Pancreas (tissue), 10 donors: Measurements from ENCODE around the gene LMO3. TPM values are rescaled to one million over a fixed set of nuclear protein-coding genes. Genes with fewer than 3 reads are reported as not detected.
A peak's percentile ranks its signal among the peaks of the same experiment; 100 is the strongest.

Experiments used
- ATAC-seq, 4 donors: fragments of 200-7000 bp; cut with Tn5 transposase; one replicate each; pipeline versions ENCODE4 v1.8.0 to v1.9.1; 2020; ENCODE audit warnings: mild to moderate bottlenecking in 4 of 4, moderate library complexity in 4 of 4
- DNase-seq, 6 donors: peaks; one replicate each; pipeline ENCODE4 v3.0.0-alpha.2; 2020
- FAIRE-seq: peaks from 2 replicates; lab custom pipeline; 2012; peaks lifted over from hg19 to GRCh38; lab: Jason Lieb, UNC
- H3K27ac ChIP-seq, 4 donors: fragments of 200-600 bp; sonication (generic); 1 replicate in 3 of 4; 2 replicates in 1 of 4; pipeline versions ENCODE4 v1.5.0 to v1.8.0; 2020
- H3K27me3 ChIP-seq, 4 donors: fragments of 200-600 bp; one replicate each; pipeline ENCODE4 v1.8.0; 2021
- H3K36me3 ChIP-seq, 3 donors: fragments of 200-600 bp; sonication (generic) in 1 of 3; one replicate each; pipeline versions ENCODE4 v1.5.0 to v1.8.0; 2020 to 2021
- H3K4me1 ChIP-seq, 3 donors: fragments of 200-600 bp; one replicate each; pipeline ENCODE4 v1.8.0; 2021
- H3K4me3 ChIP-seq, 4 donors: fragments of 200-600 bp; sonication (generic) in 2 of 4; one replicate each; pipeline versions ENCODE4 v1.5.0 to v1.8.0; 2020 to 2021
- H3K9me3 ChIP-seq, 4 donors: fragments of 200-600 bp; one replicate each; pipeline ENCODE4 v1.8.0; 2021
- WGBS, 2 donors: extraction: QIAGEN DNeasy Blood & Tissue Kit; methylation state at CpG; one replicate each; pipeline ENCODE4 v1.1.7; 2013; 5-methylcytosine and 5-hydroxymethylcytosine counted together
- intact Hi-C, 3 donors: fragments of 100-400 bp; cut with DNase I; formaldehyde crosslinking; loops; one replicate each; pipeline versions ENCODE4 v1.11.1 to v1.14.2; 2022
- polyA plus RNA-seq, 2 donors: library from polyadenylated mRNA; stranded (reverse); fragments of 200-250 nt; gene quantifications; one replicate each; pipeline ENCODE4 v1.2.3, GENCODE V29; 2013
- total RNA-seq, 6 donors: library from RNA; stranded (reverse); fragmentation: NEBNext Ultra II Directional in 4 of 6; extraction: Animal tissue kit (Norgen Biotek cat#: 25700) in 4 of 6; gene quantifications; one replicate each; pipeline versions ENCODE4 v1.2.1 to v1.2.4, GENCODE V29; 2021 to 2023
- TF ChIP-seq, protein P1 (sequence below), 4 donors: fragments of 200-600 bp; sonication (generic) in 3 of 4; IDR thresholded peaks; one replicate each; pipeline versions ENCODE4 v1.5.0 to v1.8.0; 2021; ENCODE audit warnings: antibody characterized with exemption in 4 of 4
- donor health status: healthy with polysubstance abuse.
- donor health status: DM: no; HTN: no; CAD: no; lungs with moderate emphysema.
- donor health status: DM: no; HTN: no; CAD: no.
- donor health status: control.
- donor health status: control.
- donor health status: Bipolar disorder and iron deficiency.
- donor health status: DM: yes; HTN: yes; CAD: no.
- donor health status: DM: no; HTN: no; CAD: no.
- donor health status: DM: no; HTN: no; CAD: no.
- donor health status: DM: yes; HTN: yes; CAD: no.

The LMO3 gene
- total and polyA plus RNA-seq, 8 donors = 5.0 to 36.3 (median 15.9) TPM

GRCh38 chr12:16513231-16513630 lies 92.7 kb downstream of the LMO3 start:
- 96 to 99% methylated on average over 15 of the region's 15 CpGs for WGBS, 2 donors
- H3K4me1 ChIP-seq = no peaks in the 10 kb centered on the region
- no peaks in the 10 kb centered on the region for H3K27me3 ChIP-seq
- no peaks in the 10 kb centered on the region for H3K36me3 ChIP-seq
- H3K9me3 ChIP-seq = no peaks in the 10 kb centered on the region
- TF ChIP-seq, protein P1, sequence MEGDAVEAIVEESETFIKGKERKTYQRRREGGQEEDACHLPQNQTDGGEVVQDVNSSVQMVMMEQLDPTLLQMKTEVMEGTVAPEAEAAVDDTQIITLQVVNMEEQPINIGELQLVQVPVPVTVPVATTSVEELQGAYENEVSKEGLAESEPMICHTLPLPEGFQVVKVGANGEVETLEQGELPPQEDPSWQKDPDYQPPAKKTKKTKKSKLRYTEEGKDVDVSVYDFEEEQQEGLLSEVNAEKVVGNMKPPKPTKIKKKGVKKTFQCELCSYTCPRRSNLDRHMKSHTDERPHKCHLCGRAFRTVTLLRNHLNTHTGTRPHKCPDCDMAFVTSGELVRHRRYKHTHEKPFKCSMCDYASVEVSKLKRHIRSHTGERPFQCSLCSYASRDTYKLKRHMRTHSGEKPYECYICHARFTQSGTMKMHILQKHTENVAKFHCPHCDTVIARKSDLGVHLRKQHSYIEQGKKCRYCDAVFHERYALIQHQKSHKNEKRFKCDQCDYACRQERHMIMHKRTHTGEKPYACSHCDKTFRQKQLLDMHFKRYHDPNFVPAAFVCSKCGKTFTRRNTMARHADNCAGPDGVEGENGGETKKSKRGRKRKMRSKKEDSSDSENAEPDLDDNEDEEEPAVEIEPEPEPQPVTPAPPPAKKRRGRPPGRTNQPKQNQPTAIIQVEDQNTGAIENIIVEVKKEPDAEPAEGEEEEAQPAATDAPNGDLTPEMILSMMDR (IDR thresholded peaks at IDR 0.05) = no peak
- H3K4me3 ChIP-seq = no peak overlapping the region
- DNase-seq (peak in 1 of 6 donors; percentile 49), FAIRE-seq (no peak), ATAC-seq (no peak)
- intact Hi-C loops = no loop called here
- no peak overlapping the region for H3K27ac ChIP-seq

- no peak overlapping the region for H3K27ac ChIP-seq
- H3K36me3 ChIP-seq = no peaks in the 10 kb centered on the region
- H3K4me1 ChIP-seq = no peaks in the 10 kb centered on the region
- TF ChIP-seq, protein P1 (IDR thresholded peaks at IDR 0.05) = no peak
- FAIRE-seq (no peak), DNase-seq (no peak), ATAC-seq (no peak)
- H3K27me3 ChIP-seq = no peaks in the 10 kb centered on the region
- WGBS, 2 donors = 54% methylated on average over 2 of the region's 2 CpGs
- no peaks in the 10 kb centered on the region for H3K9me3 ChIP-seq
- intact Hi-C loops = no loop called here
- H3K4me3 ChIP-seq = no peak overlapping the region
Observed at GRCh38 chr12:16509411-16509810, 96.6 kb downstream of the LMO3 start.

GRCh38 chr12:16506394-16506793 lies 99.6 kb downstream of the LMO3 start:
- ATAC-seq (no peak), DNase-seq (no peak), FAIRE-seq (no peak)
- H3K4me3 ChIP-seq = no peak overlapping the region
- no peaks in the 10 kb centered on the region for H3K36me3 ChIP-seq
- no peak overlapping the region for H3K27ac ChIP-seq
- no peaks in the 10 kb centered on the region for H3K4me1 ChIP-seq
- H3K27me3 ChIP-seq = no peaks in the 10 kb centered on the region
- TF ChIP-seq, protein P1 (IDR thresholded peaks at IDR 0.05) = no peak
- intact Hi-C loops = no loop called here
- no peaks in the 10 kb centered on the region for H3K9me3 ChIP-seq

- Histone ChIP-seq H3K27ac (no peak overlapping the region), H3K4me3 (no peak overlapping the region), H3K9me3 (no peaks in the 10 kb centered on the region), H3K27me3 (no peaks in the 10 kb centered on the region), H3K36me3 (no peaks in the 10 kb centered on the region), H3K4me1 (no peaks in the 10 kb centered on the region)
- TF ChIP-seq, protein P1 (IDR thresholded peaks at IDR 0.05) = no peak
- 80 to 84% methylated on average over 1 of the region's 1 CpG for WGBS, 2 donors
- intact Hi-C loops = no loop called here
- no peak for ATAC-seq
- no peak for DNase-seq
- no peak for FAIRE-seq
Observed at GRCh38 chr12:16504200-16504599, 101.8 kb downstream of the LMO3 start.

- H3K36me3 ChIP-seq = no peaks in the 10 kb centered on the region
- no peaks in the 10 kb centered on the region for H3K4me1 ChIP-seq
- FAIRE-seq (no peak), ATAC-seq (peak; percentile 25 to 68 (median 50)), DNase-seq (no peak)
- 36% methylated on average over 7 of the region's 7 CpGs for WGBS, 2 donors
- TF ChIP-seq, protein P1 (IDR thresholded peaks at IDR 0.05) = no peak
- intact Hi-C loops = no loop called here
- H3K4me3 ChIP-seq = peak overlapping the region in 1 of 4 donors; percentile 8
- peak overlapping the region in 1 of 4 donors; percentile 19 for H3K27ac ChIP-seq
- no peaks in the 10 kb centered on the region for H3K9me3 ChIP-seq
- H3K27me3 ChIP-seq = no peaks in the 10 kb centered on the region
Observed at GRCh38 chr12:16499611-16500010, 106.4 kb downstream of the LMO3 start.
